Testis (tissue), 3 donors: Measurements from ENCODE around the gene JTB. TPM values are rescaled to one million over a fixed set of nuclear protein-coding genes. Genes with fewer than 3 reads are reported as not detected.

Experiments used
- DNase-seq: peaks from one replicate; pipeline ENCODE4 v3.0.0-alpha.2; 2019
- H3K27ac ChIP-seq, 2 donors: fragments of 200-600 bp; sonication (generic); one replicate each; pipeline ENCODE4 v1.5.1; 2019
- H3K27me3 ChIP-seq: fragments of 200-600 bp; sonication (generic); one replicate; pipeline ENCODE4 v1.5.1; 2019
- H3K36me3 ChIP-seq: fragments of 200-600 bp; sonication (generic); one replicate; pipeline ENCODE4 v1.5.1; 2017; ENCODE audit warnings: low read depth; ENCODE audit errors: missing control alignments
- H3K4me1 ChIP-seq: fragments of 200-600 bp; sonication (generic); one replicate; pipeline ENCODE4 v1.5.1; 2019
- H3K4me3 ChIP-seq, 2 donors: fragments of 200-600 bp; sonication (generic); one replicate each; pipeline ENCODE4 v1.5.1; 2017 to 2019
- H3K9me3 ChIP-seq: fragments of 200-600 bp; sonication (generic); one replicate; pipeline ENCODE4 v1.5.1; 2017
- POLR2A ChIP-seq: fragments of 450-650 bp; IDR thresholded peaks from one replicate; pipeline ENCODE4 v1.6.1; 2017; ENCODE audit warnings: antibody characterized with exemption, mild to moderate bottlenecking, moderate library complexity
- WGBS, 2 donors: methylation state at CpG; one replicate each; pipeline ENCODE4 v1.1.5; 2018; 5-methylcytosine and 5-hydroxymethylcytosine counted together
- intact Hi-C: fragments of 100-400 bp; cut with DNase I; formaldehyde crosslinking; loops from one replicate; pipeline ENCODE4 v1.15.1; 2023; ENCODE audit warnings: low total_unique reads
- polyA plus RNA-seq: library from polyadenylated mRNA; stranded (reverse); fragments of 350-450 nt; fragmentation: Illumina TruSeq; extraction: RNeasy Lipid Tissue Mini Kit (QIAGEN cat#74804); gene quantifications from one replicate; pipeline ENCODE4 v1.2.3, GENCODE V29; 2014; ENCODE audit warnings: low read depth, low replicate concordance; ENCODE audit not compliant: insufficient read depth
- total RNA-seq, 2 donors: library from RNA; depleted of rRNA; stranded (reverse); fragments of >200 nt; gene quantifications; one replicate each; pipeline ENCODE4 v1.2.3, GENCODE V29; 2016
- TF ChIP-seq, protein P1 (sequence below), 3 experiments: fragments of 450-650 bp in 2 of 3; fragments of 200-600 bp in 1 of 3; sonication (generic) in 1 of 3; IDR thresholded peaks; one replicate each; pipeline ENCODE4 v1.5.1; 2016 to 2019; ENCODE audit warnings: antibody characterized with exemption in 3 of 3, mild to moderate bottlenecking in 2 of 3, moderate library complexity in 1 of 3

The JTB gene
- total and polyA plus RNA-seq, 3 donors from 2014 or later, result 78.6 to 212 (median 159) TPM

DNA sequence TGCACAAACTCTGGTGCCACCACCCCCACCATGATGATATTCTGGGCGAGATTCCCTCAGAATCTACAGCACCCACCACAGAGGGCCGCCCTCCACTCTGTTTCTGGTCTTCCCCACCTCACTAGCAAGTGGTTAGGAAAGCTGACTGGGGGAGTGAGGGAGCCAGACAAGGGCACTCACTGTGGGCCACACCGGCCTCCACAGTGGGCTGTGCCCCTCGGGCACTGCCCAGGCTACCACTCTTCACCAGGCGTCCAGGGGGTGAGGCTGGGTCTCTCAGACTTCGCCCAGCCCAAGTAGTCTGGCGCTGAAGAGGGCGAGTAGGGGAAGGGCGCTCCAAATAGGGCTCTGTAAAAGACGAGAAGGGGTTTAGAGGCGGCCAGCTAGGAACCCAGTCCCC is 43.5 kb downstream of the JTB start:
- Histone ChIP-seq H3K27ac (no peak overlapping the region), H3K9me3 (no peaks in the 10 kb centered on the region), H3K27me3 (no peaks in the 10 kb centered on the region), H3K4me3 (no peak overlapping the region), H3K36me3 (no peaks in the 10 kb centered on the region), H3K4me1 (no peaks in the 10 kb centered on the region)
- no peak for DNase-seq
- WGBS, 2 donors, result 95 to 96% methylated on average over 10 to 11 of the region's 11 CpGs
- intact Hi-C loops, result no loop called here
- TF ChIP-seq, protein P1, sequence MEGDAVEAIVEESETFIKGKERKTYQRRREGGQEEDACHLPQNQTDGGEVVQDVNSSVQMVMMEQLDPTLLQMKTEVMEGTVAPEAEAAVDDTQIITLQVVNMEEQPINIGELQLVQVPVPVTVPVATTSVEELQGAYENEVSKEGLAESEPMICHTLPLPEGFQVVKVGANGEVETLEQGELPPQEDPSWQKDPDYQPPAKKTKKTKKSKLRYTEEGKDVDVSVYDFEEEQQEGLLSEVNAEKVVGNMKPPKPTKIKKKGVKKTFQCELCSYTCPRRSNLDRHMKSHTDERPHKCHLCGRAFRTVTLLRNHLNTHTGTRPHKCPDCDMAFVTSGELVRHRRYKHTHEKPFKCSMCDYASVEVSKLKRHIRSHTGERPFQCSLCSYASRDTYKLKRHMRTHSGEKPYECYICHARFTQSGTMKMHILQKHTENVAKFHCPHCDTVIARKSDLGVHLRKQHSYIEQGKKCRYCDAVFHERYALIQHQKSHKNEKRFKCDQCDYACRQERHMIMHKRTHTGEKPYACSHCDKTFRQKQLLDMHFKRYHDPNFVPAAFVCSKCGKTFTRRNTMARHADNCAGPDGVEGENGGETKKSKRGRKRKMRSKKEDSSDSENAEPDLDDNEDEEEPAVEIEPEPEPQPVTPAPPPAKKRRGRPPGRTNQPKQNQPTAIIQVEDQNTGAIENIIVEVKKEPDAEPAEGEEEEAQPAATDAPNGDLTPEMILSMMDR (IDR thresholded peaks at IDR 0.05), result no peak
- TF ChIP-seq POLR2A, result no peak

DNA sequence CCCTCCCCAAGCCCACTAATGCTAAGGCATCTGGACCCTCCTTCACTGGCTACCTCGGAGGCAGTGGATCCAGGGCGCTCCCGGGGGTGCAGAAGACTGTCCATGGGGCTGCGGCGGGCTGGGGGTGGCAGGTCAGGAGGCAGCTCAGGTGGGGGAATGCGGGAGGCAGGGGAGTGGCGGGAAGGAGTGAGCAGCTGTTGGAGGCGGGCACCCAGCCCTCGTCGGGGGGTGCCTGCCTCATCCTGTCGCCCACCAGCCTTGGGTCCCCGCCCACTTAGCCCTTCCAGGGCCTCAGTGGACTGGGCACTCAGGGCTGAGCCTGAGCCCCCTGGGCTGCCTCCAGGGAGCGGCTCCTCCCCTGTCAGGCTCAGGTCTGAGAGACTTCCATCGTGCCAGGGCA is 44.0 kb downstream of the JTB start:
- Histone ChIP-seq H3K27ac (no peak overlapping the region), H3K36me3 (no peaks in the 10 kb centered on the region), H3K4me1 (no peaks in the 10 kb centered on the region), H3K9me3 (no peaks in the 10 kb centered on the region), H3K27me3 (no peaks in the 10 kb centered on the region), H3K4me3 (no peak overlapping the region)
- intact Hi-C loops, result no loop called here
- no peak for DNase-seq
- 80 to 92% methylated on average over 2 to 14 of the region's 14 CpGs for WGBS, 2 donors
- TF ChIP-seq POLR2A, result no peak
- TF ChIP-seq, protein P1 (IDR thresholded peaks at IDR 0.05), result no peak

DNA sequence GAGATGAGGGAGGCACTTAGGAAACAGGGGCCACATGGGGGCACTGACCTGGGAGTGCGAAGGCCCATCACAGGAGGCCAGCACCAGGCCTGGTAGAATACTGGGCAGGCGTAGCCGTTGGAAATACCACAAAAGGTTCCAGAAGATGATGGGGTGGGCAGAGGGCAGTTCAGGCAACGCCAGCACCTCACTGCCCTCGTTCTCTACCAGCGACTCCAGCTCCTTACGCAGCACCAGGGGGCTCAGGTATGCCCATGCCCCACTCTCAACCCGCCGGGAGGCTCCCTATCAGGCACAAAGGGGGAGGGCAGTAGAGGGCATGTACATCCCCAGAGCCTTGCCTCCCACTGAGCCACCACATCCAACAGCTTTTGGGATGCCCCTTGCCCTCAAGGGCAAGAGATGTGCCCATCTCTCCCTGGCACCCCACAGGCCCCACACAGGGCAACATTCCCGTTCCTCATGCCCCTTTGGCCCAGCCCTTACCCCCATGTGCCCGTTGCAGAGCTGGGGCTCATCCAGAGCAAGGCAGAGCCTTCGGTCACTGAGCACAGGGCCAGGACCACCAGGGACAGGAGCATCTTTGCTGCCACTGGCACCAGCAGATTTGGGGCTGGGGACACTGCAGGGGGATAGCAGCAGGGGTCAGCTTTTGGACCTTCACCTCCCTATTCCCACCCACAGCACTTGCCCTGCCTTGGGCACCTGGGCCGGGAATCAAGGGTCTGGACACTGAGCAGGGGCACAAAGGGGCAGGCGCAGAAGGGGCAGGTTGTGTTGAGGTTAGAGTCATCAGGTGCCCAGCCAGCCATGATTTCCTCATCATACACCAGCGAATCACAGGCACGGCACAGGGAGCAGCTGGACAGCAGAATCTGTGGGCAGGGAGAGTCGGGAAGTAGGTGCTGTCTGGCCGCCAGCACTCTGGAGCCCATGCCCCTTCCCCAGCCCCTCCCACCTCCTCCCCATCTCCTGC is 45.0 kb downstream of the JTB start:
- H3K4me3 ChIP-seq, result no peak overlapping the region
- H3K27ac ChIP-seq, result no peak overlapping the region
- no peak for DNase-seq
- H3K27me3 ChIP-seq, result no peaks in the 10 kb centered on the region
- H3K36me3 ChIP-seq, result no peaks in the 10 kb centered on the region
- WGBS, 2 donors, result 91 to 93% methylated on average over 4 to 18 of the region's 18 CpGs
- H3K4me1 ChIP-seq, result no peaks in the 10 kb centered on the region
- TF ChIP-seq, protein P1 (IDR thresholded peaks at IDR 0.05), result no peak
- TF ChIP-seq POLR2A, result no peak
- no peaks in the 10 kb centered on the region for H3K9me3 ChIP-seq
- intact Hi-C loops, result no loop called here

DNA sequence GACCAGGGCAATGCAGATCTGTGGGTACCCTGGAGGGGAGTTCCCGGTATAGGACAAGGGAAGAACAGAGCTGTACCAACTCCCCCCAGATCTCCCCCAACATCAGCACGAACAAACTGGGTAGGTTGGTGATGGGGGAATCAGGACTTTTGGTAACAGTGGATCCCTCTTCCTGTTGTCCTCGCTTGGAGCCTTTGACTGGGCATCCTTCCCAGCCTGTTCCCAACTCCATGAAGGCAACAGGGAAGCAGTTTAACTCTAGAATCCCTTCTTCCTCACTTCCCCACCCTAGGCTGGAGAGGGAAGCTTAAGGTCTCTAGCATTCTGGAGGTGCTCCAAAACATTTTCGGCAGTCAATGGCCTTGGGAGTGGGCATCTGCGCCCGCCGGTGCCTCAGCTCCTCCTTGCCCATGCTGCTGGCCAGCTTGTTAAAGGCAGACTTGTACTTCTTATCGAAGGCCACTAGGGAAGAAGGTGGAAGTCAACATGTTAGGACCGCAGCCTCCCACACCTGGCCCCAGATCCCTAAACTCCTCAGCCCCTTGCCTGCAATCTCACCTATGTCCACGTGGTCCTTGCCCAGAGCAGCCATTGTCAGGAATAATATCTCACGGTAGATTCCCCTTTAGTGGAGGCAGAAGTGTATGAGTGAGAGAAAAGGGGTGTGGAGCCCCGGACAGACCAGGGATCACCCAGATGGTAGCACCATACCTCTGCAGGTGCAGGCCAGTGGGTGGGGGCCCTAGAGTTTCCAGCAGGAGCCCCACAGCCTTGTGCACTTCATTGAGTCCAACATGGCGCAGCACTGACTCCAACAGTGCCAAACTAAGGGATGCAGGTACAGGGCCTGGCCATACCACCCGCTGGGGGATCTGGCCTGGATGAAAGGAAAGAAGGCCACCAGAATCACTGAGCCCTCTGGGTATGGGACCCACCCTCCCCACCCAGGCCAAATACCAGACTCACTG is 47.2 kb downstream of the JTB start:
- TF ChIP-seq POLR2A, result no peak
- TF ChIP-seq, protein P1 (IDR thresholded peaks at IDR 0.05), result no peak
- Histone ChIP-seq H3K27ac (no peak overlapping the region), H3K36me3 (no peaks in the 10 kb centered on the region), H3K9me3 (no peaks in the 10 kb centered on the region), H3K27me3 (no peaks in the 10 kb centered on the region), H3K4me1 (no peaks in the 10 kb centered on the region), H3K4me3 (no peak overlapping the region)
- intact Hi-C loops, result no loop called here
- no peak for DNase-seq
- 73 to 81% methylated on average over 12 to 14 of the region's 14 CpGs for WGBS, 2 donors
